OCI-LY3 (cell line): ENCODE measurements around the gene NUMA1.

Experiments
- H2AFZ ChIP-seq: fragments of 200-600, 300-600 bp; shearing (Covaris generic); 2 replicates; pipeline ENCODE4 v1.6.0; 2014; ENCODE audit warnings: antibody characterized with exemption, low read depth, low read length
- H3K27ac ChIP-seq: fragments of 200-600, 300-600 bp; sonication (generic); 2 replicates; pipeline ENCODE4 v1.5.1; 2014; ENCODE audit warnings: mild to moderate bottlenecking, low read length, moderate library complexity, mixed read lengths
- H3K27me3 ChIP-seq: fragments of 200-600, 300-600 bp; sonication (generic); 2 replicates; pipeline ENCODE4 v1.6.1; 2014; ENCODE audit warnings: low read depth, low read length, mixed read lengths
- H3K36me3 ChIP-seq: fragments of 200-600, 300-600 bp; sonication (generic); replicated peaks from 2 replicates; pipeline ENCODE3; 2014; ENCODE audit warnings: low read depth, low read length, mixed read lengths
- H3K4me1 ChIP-seq: fragments of 300-600, 200-600 bp; sonication (generic); 2 replicates; pipeline ENCODE4 v1.6.1; 2014; ENCODE audit warnings: low read length, mixed read lengths
- H3K4me2 ChIP-seq: fragments of 200-600, 300-600 bp; sonication (generic); 2 replicates; pipeline ENCODE4 v1.6.1; 2014; ENCODE audit warnings: low read length, mixed read lengths
- H3K4me3 ChIP-seq: fragments of 300-600, 200-600 bp; sonication (generic); 2 replicates; pipeline ENCODE4 v1.5.1; 2014; ENCODE audit warnings: antibody characterized with exemption, mild to moderate bottlenecking, low read length, moderate library complexity
- H3K79me2 ChIP-seq: fragments of 300-600, 200-600 bp; shearing (Covaris generic); 2 replicates; pipeline ENCODE4 v1.6.1; 2014; ENCODE audit warnings: mild to moderate bottlenecking, low read length, mixed read lengths
- H3K9ac ChIP-seq: fragments of 300-600, 200-600 bp; shearing (Covaris generic); 2 replicates; pipeline ENCODE4 v1.6.0; 2014; ENCODE audit warnings: mild to moderate bottlenecking, low read length, moderate library complexity
- H3K9me3 ChIP-seq: fragments of 200-600, 300-600 bp; shearing (Covaris generic); 2 replicates; pipeline ENCODE4 v1.6.1; 2014; ENCODE audit warnings: low read length, mixed read lengths; ENCODE audit not compliant: insufficient read depth
- H4K20me1 ChIP-seq: fragments of 200-600, 300-600 bp; sonication (generic); 2 replicates; pipeline ENCODE4 v1.6.1; 2016; ENCODE audit warnings: low read length, mixed read lengths; ENCODE audit not compliant: insufficient read depth
- EZH2phosphoT487 ChIP-seq: fragments of 200-600 bp; shearing (Covaris generic); IDR thresholded peaks from 2 replicates; pipeline ENCODE4 v1.6.1; 2018; ENCODE audit warnings: antibody characterized with exemption, mixed run types, low read depth
- TF ChIP-seq, protein P1 (sequence below): fragments of 200-600, 300-600 bp; sonication (generic); IDR thresholded peaks from 2 replicates; pipeline ENCODE4 v1.5.1; 2014; ENCODE audit warnings: antibody characterized with exemption, low read length, low read depth

The NUMA1 gene

GRCh38 chr11:72002841-72003775 is 77.2 kb downstream of the NUMA1 start:
- no peak overlapping the region for H3K9ac ChIP-seq
- H3K36me3 ChIP-seq = peaks cover 71% of the 10 kb centered on the region

DNA sequence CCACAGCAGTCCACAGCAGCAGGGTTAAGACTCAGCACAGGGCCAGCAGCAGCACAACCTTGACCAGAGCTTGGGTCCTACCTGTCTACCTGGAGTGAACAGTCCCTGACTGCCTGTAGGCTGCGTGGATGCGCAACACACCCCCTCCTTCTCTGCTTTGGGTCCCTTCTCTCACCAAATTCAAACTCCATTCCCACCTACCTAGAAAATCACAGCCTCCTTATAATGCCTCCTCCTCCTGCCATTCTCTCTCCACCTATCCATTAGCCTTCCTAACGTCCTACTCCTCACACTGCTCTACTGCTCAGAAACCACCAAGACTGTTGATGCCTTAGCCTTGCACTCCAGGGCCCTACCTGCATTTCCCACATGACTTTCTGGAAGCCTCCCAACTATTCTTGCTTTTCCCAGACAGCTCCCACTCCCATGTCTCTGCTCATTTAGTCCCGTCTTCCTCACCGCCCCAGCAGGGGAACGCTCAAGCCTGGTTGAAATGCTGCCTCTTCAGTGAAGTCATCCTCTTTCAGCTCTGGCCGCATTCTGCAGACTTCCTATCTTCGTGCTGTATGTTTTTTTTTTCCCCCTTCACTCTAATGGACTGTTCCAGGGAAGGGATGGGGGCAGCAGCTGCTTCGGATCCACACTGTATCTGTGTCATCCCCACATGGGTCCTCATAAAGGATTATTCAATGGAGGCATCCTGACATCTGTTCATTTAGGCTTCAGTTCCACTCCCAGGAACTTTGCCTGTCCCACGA is 78.3 kb downstream of the NUMA1 start:
- Histone ChIP-seq H3K9me3 (no peaks in the 10 kb centered on the region), H3K4me3 (no peak overlapping the region), H3K4me1 (peaks cover 24% of the 10 kb centered on the region), H4K20me1 (no peaks in the 10 kb centered on the region), H3K9ac (no peak overlapping the region), H2AFZ (no peak overlapping the region), H3K4me2 (no peak overlapping the region), H3K36me3 (peaks cover 61% of the 10 kb centered on the region), H3K79me2 (no peaks in the 10 kb centered on the region), H3K27me3 (no peaks in the 10 kb centered on the region), H3K27ac (no peak overlapping the region)
- no peak for TF ChIP-seq EZH2phosphoT487
- TF ChIP-seq, protein P1, sequence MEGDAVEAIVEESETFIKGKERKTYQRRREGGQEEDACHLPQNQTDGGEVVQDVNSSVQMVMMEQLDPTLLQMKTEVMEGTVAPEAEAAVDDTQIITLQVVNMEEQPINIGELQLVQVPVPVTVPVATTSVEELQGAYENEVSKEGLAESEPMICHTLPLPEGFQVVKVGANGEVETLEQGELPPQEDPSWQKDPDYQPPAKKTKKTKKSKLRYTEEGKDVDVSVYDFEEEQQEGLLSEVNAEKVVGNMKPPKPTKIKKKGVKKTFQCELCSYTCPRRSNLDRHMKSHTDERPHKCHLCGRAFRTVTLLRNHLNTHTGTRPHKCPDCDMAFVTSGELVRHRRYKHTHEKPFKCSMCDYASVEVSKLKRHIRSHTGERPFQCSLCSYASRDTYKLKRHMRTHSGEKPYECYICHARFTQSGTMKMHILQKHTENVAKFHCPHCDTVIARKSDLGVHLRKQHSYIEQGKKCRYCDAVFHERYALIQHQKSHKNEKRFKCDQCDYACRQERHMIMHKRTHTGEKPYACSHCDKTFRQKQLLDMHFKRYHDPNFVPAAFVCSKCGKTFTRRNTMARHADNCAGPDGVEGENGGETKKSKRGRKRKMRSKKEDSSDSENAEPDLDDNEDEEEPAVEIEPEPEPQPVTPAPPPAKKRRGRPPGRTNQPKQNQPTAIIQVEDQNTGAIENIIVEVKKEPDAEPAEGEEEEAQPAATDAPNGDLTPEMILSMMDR = no peak

More at GRCh38 chr11:72002841-72003775, 77.2 kb downstream of the NUMA1 start:
- Histone ChIP-seq H4K20me1 (no peaks in the 10 kb centered on the region), H3K4me1 (peaks cover 16% of the 10 kb centered on the region), H2AFZ (no peak overlapping the region), H3K4me3 (no peak overlapping the region), H3K79me2 (no peaks in the 10 kb centered on the region), H3K9me3 (no peaks in the 10 kb centered on the region), H3K27me3 (no peaks in the 10 kb centered on the region), H3K27ac (no peak overlapping the region), H3K4me2 (no peak overlapping the region)
- TF ChIP-seq, protein P1 = no peak
- TF ChIP-seq EZH2phosphoT487 = no peak

DNA sequence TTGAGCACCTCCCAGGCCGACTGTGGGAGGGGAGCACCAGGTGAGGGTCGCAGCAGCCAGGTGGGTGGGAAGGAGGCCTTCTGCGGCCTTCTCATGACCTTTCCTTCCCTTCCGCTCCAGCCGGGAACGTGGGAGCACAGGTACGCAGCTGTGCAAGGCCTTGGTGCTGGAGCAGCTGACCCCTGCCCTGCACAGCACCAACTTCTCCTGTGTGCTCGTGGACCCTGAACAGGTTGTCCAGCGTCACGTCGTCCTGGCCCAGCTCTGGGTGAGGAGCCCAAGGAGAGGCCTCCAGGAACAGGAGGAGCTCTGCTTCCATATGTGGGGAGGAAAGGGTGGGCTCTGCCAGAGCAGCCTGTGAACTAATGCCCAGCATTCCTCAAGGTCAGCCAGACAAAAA is 79.1 kb downstream of the NUMA1 start:
- no peaks in the 10 kb centered on the region for H3K79me2 ChIP-seq
- no peaks in the 10 kb centered on the region for H3K27me3 ChIP-seq
- H3K27ac ChIP-seq = no peak overlapping the region
- H3K4me3 ChIP-seq = no peak overlapping the region
- H3K9me3 ChIP-seq = no peaks in the 10 kb centered on the region
- no peak overlapping the region for H2AFZ ChIP-seq
- H3K36me3 ChIP-seq = peaks cover 54% of the 10 kb centered on the region
- no peak overlapping the region for H3K9ac ChIP-seq
- peaks cover 24% of the 10 kb centered on the region for H3K4me1 ChIP-seq
- H3K4me2 ChIP-seq = no peak overlapping the region
- TF ChIP-seq EZH2phosphoT487 = no peak
- TF ChIP-seq, protein P1 = no peak
- no peaks in the 10 kb centered on the region for H4K20me1 ChIP-seq
